ENCODE data around the gene MIOX.

DNA sequence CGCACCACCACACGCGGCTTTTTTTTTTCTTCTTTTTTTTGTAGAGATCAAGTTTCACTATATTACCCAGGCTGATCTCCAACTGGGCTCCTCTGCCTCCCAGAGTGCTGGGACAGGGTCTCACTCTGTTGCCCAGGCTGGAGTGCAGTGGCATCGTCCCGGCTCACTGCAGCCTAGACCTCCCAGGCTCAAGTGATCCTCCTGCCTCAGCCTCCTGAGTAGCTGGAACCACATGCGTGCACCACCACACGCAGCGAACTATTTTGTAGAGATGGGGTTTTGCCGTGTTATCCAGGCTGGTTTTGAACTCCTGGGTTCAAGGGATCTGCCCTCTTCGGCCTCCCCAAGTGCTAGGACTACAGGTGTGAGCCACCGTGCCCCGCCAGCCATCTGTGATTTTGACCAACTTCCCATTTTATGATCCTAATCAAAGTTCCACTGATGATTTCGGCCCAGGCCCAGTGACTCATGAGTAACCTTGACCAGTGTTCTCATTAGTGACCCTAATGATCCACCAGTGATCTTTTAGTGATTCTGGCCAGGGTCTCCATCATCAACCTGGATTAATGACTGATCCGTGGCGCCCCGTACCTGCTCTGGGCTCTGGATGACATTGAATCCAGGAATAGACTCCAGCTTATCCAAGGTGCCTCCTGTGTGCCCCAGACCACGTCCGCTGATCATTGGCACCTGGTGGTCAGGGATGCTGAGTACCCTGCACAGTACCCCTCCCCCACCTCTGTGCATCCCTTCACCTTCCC lies 41.4 kb downstream of the MIOX start:
- TF ChIP-seq, protein P1, sequence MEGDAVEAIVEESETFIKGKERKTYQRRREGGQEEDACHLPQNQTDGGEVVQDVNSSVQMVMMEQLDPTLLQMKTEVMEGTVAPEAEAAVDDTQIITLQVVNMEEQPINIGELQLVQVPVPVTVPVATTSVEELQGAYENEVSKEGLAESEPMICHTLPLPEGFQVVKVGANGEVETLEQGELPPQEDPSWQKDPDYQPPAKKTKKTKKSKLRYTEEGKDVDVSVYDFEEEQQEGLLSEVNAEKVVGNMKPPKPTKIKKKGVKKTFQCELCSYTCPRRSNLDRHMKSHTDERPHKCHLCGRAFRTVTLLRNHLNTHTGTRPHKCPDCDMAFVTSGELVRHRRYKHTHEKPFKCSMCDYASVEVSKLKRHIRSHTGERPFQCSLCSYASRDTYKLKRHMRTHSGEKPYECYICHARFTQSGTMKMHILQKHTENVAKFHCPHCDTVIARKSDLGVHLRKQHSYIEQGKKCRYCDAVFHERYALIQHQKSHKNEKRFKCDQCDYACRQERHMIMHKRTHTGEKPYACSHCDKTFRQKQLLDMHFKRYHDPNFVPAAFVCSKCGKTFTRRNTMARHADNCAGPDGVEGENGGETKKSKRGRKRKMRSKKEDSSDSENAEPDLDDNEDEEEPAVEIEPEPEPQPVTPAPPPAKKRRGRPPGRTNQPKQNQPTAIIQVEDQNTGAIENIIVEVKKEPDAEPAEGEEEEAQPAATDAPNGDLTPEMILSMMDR (conservative IDR thresholded peaks at IDR 0.05; ENCODE audit: low read length): no peak
- no peak for TF ChIP-seq EZH2phosphoT487 (IDR thresholded peaks at IDR 0.05; ENCODE audit: borderline replicate concordance)

All from Loucy (cell line).